HG02623 (cell line): ENCODE data around the gene MUS81.
A peak's percentile ranks its signal among the peaks of the same experiment; 100 is the strongest.

Experiments used
- ATAC-seq: cut with Tn5 transposase; IDR thresholded peaks from one replicate; pipeline ENCODE4 v1.9.1; 2021; ENCODE audit warnings: moderate library complexity; ENCODE audit not compliant: unreplicated experiment

Gene MUS81

DNA sequence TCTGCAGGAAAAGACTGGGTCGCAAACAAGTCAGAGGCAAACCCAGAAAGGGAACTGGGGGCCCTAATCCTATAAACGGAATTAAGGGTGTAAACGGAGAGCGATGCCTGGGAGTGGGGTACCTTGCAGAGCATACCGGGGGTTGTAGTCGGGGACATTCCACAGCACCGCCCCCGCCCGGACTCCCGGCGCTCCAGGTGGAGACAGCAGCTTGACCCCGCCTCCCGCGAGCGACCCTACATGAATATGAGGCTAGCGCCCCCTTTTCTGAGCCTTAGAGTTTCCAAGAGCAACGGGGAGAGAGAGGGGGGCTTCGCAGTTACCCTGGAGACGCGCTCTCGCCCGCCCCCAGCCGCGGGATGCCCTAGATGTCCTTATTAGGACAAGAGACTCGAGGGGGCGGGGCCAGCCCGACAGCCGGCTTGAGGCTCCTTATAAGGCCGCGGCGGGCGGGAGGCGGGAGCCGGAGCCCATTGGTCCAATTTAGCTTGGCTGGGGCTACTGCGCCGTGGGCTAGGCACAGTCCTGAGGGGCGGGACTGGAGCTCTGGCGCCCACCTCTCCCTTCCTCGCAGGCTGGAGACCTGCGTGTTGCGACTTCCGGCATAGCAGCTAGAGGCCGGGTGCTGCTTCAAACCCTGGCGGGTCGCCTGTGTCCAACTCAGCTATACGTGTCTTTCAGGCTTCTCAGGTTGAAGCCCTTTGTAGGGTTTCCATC is 980 bp upstream of the MUS81 start:
- ATAC-seq = peak; percentile 39

DNA sequence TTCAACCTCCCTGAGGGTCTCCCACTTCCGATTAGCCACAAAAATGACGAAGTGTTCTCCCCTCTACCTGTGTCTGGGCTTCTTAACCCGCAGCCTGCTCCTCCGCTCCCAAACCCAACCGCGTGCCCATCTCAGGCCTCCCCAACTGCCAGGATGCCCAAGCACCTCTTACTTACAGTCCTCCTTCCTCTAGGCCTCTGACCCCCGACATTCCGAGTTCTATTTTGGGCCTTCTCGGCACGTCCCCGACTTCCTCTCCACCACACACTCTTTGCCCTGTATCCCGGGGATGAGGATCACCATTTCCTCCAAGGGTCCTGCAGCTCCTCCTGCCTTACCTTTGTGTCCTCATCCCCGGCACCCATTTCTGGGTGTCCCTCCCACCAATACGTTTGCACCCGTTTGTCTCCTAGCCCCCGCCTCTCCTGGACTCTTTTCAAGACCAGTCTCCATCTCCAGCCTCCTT is 388 bp upstream of the MUS81 start:
- ATAC-seq = no peak

DNA sequence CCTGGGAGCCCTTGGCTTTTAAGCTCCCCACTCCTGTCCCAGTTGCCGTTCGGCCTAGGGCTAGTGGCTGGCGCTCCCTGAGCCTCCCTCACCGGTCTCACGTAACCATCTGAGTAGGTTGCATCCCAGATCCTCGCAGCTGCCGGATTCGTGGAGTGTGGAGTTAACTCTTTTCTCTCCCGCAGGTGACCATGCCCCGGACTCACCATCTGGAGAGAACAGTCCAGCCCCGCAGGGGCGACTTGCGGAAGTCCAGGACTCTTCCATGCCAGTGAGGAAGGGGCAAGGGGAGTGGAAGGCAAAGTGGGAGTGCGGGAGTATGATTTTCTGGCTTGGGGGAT is 902 bp downstream of the MUS81 start:
- ATAC-seq = no peak

DNA sequence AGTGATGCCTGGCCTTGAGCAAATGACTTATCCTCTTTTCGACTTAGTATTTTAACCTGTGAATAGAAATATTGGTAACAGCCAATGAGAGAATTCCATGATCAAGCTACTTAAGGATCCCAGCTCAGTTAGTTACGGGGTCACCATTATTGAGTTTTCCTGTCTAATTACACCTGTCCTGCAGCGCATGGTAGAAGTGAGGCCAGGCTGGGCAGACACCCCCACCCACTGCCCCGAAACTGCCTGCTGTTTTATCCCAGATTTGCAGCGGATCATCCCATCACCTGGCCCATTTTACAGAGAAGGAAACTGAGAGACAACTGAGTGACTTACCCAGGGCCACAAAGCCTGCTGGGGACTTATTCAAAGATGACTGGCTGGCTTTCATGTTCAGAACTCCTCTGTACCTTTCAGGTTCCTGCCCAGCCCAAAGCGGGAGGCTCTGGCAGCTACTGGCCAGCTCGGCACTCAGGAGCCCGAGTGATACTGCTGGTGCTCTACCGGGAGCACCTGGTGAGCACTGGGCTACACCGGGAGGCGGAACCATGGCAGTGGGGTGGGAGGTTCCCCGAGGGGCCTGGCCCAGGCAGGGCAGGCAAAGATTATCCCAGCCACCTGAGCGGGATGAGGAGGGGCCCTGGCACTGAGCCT is 1.4 kb downstream of the MUS81 start:
- ATAC-seq = no peak

DNA sequence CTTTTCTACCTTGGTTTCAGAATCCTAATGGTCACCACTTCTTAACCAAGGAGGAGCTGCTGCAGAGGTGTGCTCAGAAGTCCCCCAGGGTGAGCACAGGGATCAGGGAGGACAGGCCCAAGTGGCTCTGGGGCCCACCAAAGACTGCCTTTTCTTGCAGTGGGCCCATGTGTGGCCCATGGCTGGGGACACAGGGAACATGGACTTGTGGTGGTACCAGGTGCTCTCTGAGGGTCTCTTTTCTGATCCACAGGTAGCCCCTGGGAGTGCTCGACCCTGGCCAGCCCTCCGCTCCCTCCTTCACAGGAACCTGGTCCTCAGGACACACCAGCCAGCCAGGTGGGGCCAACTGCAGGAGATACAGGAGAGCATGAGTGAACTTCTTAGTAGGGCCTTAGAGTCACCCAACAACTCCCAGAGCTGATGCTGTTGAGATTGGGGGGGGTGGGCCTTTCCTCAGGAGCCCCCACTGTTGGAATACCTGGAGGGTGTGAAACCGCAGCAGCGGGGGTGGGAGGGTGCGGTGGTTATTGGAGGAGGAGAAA is 2.0 kb downstream of the MUS81 start:
- ATAC-seq = no peak

DNA sequence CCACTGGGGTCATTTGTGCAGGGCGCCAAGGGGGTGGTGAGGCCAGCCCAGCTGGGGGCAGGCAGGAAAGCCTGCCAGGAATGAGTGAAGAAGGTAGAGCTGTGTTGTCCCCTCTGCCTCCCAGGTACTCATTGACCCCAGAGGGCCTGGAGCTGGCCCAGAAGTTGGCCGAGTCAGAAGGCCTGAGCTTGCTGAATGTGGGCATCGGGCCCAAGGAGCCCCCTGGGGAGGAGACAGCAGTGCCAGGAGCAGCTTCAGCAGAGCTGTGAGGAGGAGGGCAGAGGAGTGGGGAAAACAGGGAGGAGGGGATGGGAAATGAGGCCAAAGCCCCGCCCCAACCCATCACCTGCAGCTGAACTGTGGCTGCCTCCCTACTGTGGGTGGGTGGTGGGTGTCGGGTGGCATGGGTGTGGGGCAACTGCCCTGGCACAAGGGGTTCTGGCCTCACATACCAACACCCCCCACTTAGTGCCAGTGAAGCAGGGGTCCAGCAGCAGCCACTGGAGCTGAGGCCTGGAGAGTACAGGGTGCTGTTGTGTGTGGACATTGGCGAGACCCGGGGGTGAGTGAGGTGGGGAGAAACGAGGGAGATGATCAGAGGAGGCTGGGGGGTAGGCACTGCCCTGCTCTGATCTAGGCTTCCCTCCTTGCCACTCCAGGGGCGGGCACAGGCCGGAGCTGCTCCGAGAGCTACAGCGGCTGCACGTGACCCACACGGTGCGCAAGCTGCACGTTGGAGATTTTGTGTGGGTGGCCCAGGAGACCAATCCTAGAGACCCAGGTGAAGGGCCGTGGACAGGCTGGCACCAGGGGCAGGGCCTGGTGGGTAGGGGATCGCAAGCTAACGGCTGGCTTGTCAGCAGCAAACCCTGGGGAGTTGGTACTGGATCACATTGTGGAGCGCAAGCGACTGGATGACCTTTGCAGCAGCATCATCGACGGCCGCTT is 3.0 kb downstream of the MUS81 start:
- no peak for ATAC-seq

DNA sequence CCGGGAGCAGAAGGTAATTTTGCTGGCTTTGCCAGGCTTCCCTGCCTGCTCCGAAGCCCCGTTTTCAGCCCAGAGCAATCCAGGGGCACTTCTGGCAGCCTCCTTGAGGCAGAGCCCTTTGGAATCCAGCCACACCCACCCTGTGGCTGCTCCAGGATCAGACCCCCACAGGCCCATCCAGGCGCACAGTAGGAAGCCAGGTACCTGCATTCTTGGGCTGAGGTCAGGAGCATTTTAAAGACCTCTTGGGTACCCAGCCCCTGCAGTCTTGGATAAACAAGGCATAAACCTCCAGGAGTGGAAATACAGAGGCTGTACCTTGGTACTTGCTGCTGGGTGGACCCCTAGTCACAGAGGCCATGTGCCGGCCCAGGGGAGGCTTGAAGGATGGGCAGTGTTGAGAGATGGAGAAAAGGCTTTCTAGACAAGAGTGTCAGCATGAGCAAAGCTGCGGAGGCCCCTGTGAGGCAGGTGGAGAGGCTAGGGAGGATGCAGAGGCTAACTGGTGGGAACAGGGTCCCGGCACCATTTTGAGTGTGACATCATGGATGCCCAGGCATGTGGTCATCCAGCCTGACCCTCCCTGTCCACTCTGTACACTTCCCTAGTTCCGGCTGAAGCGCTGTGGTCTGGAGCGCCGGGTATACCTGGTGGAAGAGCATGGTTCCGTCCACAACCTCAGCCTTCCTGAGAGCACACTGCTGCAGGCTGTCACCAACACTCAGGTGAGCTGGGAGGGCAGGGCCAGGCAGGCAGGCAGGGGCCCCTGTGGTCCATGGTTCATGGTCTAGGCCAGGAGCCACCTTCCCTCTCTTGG is 3.9 kb downstream of the MUS81 start:
- ATAC-seq = no peak

DNA sequence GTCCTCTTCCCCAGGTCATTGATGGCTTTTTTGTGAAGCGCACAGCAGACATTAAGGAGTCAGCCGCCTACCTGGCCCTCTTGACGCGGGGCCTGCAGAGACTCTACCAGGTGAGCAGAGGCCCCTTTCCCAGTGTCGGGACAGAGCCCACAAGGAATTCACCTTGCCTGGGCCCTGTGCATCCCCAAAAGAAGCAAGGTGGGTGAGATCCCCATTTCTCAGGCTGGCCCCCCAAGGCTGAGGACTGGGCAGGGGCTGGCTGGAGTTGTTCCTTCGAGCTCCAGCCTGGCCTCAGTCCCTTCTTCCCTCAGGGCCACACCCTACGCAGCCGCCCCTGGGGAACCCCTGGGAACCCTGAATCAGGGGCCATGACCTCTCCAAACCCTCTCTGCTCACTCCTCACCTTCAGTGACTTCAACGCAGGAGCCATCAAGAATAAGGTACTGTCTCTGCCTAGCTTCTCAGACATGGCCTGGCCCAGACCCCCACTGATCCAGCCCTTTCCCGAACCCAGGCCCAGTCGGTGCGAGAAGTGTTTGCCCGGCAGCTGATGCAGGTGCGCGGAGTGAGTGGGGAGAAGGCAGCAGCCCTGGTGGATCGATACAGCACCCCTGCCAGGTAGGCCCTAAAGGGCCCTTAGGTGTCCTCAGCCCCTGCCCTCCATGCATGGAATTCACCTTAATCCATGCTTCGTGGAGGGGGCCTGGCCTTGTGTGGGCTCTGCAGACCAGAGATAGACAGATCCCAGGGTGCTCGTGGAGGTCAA is 4.7 kb downstream of the MUS81 start:
- no peak for ATAC-seq

DNA sequence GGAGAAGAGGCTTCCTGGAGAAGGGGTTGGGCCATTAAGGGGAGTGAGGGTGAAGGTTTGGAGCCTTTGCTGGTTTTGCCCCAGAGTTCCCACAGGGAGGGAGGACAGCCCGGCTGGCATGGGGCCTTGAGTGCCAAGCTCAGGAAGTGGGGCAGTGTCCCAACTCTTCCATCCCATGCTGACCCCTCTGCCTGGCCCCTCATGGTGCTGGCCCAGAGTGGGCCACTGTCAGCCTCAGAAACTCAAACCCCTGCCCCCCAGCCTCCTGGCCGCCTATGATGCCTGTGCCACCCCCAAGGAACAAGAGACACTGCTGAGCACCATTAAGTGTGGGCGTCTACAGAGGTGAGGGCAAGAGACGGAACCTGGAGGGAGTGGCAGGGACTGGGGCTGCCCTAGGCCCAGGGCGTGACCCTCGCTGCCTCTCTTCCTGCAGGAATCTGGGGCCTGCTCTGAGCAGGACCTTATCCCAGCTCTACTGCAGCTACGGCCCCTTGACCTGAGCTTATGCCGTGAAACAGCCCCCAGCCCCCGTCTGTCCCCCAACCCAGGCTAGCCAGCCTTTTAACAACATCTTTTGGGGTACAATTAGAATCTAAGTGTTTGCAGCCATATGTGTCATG is 5.4 kb downstream of the MUS81 start:
- no peak for ATAC-seq

DNA sequence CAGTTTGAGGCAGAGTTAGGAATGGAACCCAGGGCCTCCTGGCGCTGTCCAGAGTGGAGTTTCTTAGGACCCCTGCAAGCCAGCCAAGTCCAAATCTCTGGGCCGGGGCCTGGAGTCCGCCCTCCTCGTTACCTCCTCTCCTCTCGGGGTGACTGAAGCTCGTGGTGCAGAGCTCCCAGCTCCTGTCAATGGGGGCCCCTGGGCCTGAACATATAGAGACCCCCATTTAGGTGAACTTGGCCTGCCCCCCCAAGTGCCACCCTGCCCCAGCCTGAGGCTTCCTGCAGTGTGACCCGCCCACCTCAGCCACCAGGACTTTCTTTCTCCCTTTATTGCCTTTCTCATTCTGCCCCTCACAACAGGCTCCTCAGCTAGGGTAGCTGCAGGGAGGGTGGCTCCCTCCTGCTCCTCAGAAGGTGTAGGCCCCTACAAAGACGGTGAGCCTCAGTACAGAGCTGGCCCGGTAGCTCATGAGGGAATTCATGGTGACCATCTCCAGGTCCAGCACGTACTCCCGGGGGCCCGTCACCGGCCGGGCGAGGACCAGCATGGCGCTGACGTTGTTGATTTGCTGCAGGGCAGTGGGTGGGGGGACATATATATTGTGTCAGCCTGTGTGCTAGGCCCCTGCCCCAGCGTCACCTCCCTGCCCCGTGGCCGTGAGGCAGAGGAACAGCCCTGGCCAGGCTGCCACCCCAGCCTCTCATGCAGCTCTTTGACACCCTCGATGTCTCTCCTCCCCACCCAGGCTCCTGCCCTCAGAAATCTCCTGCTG is 6.5 kb downstream of the MUS81 start:
- no peak for ATAC-seq

DNA sequence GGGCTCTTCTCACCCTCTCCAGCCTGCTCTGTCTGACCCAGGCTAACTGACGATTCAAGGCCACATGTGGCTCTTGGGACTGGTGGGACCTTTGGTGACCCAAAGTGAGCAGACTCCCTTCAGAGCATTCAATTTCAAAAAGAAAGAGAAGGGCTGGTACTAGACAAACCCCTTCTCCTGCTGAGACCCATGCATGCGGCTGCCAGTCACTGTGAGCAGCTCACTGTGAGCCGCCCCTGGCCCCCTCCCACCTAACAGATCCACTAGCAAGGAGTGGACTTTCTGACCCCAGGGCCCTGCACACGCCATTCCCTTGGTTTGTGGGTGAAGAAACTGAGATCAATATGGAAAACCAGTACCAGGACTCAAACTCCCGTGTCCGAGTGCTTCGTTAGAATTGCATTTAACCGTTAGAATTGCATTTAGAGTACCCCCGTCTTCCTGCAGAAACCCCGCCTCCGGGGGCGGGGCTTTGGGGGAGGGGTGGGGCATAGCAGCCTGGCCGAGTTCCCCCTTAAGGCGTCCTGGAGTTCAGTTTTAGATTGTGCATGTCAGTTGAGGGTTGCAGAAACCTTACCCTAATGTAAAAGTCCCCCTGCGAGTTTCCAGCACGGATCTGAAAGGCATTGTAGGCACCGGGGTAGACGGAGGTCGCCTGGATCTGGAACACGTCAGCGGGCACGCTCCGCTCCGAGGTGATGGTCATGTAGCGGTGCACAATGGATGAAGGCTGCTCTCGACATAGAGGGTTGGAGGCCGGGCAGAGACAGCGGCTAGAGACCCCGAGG is 7.2 kb downstream of the MUS81 start:
- no peak for ATAC-seq

DNA sequence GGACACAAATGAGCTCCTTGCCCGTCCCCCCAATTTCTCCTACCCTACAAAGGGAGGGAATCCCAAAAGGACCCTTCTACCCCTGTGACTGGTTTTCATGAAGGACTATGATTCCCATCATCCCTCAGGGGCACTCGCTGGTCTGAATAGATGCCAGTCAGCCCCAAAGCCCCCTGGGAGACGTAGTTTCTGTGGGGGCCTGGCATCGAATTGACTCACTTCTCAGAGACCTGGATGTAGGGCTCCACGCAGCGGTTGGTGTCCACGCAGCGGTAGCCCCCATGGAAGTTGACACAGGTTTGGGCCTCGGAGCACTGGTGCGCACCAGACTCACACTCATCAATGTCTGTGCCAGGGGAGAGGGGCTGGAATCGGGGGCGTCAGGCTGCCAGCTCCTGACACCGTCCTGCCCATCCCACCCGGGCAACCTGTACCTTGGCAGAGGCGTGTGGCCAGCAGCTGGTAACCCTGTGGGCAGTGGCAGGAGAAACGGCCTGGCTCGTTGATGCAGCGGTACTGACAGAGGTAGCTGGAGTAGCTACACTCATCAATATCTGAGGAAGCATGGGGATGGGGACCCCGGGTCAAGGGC is 7.9 kb downstream of the MUS81 start:
- ATAC-seq = no peak

DNA sequence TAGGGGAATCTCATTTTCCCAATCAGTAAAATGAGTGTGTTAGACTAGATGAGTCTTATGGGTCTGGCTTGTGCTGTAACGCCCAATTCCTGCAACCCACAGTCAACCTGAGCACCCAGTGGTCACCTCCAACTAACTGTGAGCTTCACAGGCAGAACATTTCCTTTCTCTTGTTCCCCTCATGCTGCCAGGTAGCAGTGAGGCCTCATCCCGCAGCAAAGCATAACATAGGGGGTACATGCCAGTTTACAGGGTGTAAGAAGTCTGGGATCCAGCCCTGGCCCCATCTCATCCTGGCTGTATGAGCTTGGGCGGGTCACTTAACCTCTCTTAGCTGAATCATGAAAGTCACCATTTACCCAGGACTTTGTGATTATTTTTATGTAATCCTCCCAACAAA is 8.7 kb downstream of the MUS81 start:
- no peak for ATAC-seq

DNA sequence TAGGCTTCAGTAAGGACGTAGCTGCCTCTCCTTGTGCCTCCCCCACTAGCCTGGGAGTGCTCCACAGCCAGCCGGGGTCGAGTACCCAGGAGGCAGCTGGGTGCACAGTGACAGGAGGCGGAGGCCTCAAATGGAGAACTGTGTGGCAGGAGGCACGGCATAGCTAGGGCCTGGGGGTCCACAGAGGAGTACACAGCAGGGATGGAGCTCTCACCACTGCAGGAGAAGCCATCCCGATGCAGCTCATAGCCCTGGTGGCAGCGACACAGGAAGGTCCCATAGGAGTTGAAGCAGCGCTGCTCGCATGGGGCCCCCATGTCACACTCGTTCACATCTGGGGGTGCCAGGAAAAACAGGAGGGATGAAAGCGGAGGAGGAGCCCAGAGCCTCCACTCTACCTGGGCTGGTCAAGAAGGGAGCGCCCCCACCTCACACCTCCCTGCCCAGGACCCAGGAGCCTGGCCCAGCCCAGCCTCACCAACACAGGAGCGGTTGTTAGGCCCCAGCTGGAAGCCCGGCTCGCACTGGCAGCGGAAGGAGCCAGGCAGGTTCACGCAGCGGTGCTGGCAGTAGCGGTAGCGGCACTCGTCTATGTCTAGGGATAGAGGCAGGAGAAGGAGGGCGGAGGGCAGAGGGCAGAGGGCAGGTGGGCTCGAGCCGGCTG is 9.5 kb downstream of the MUS81 start:
- ATAC-seq = no peak

DNA sequence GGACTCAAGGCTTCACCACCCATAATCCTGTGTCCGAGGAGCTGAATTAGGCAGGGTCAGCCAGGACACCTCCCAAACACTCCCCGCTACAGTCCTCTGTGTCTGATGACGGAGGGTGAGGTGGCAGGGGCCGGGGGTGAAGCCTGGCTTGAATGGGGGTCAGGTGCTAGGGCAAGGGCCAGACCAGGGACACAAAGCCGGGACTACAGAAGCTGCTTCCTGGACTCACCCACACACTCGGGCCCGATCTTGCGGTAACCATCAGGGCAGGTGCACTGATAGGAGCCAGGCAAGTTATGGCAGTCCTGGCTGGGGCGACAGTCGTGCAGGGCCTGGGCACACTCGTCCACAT is 10.1 kb downstream of the MUS81 start:
- ATAC-seq = no peak

DNA sequence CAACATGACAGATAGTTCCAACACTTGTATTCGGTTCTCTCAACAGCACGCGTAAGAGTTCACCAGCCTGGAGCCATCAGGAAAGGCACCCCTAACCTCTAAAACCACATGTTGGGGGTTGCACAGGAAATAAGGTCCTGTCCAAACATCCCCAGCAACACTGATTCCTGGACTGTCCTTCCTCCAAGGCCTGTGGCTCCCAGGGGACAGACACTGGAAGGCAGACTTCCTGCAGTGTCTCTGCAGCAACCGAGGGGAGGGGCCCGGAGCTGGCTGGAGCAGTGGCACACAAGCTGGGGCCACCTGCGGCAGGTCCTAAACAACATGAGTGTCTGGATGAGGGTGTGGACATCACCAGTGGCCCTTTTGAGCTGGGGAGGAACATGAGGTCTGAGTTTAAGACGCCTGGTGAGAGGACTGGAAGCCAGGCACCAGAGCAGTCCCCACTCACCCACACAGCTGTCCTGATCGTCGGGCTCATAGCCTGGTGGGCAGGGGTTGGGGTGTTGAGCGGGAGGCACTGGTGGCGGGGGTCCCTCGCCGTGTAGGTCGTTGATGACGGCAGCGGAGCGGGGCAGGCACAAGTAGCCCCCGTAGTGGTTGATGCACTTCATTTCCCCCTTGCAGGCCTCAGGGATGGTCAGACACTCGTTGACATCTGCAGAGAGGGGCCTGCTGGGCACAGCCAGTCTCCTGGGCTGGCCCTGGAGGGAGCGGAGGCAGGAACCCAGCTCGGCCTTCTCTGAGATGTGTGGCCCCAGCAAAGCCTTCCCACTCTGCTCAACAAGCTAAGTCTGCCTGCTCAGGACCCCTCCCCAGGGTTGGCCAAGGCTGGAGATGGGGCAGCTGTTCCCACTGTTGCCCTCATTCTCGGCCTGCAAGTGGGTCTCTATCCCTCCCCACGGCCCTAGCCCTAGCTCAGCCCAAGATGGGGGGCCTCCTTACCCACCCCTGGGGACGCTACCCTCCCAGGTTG is 10.8 kb downstream of the MUS81 start:
- ATAC-seq = no peak
